Keratinocyte (primary cell): ENCODE results near the gene TTC4. TPM values are rescaled to one million over a fixed set of nuclear protein-coding genes. Genes with fewer than 3 reads are reported as not detected.

ENCODE experiments used
- DNase-seq: peaks from one replicate; pipeline ENCODE4 v3.0.0-alpha.2; 2011; ENCODE audit warnings: low read depth, missing footprints, low spot score
- FAIRE-seq: peaks from 2 replicates; lab custom pipeline; 2011; peaks lifted over from hg19 to GRCh38; lab: Jason Lieb, UNC
- H2AFZ ChIP-seq: 2 replicates; pipeline ENCODE4 v1.6.0; 2012; ENCODE audit warnings: low read length, control low read depth, inconsistent platforms; ENCODE audit not compliant: control insufficient read depth
- H3K27ac ChIP-seq: 2 replicates; pipeline ENCODE4 v1.5.1; 2011; ENCODE audit warnings: low read length; ENCODE audit not compliant: control insufficient read depth, insufficient read depth
- H3K27me3 ChIP-seq: 3 replicates; pipeline ENCODE4 v1.6.0; 2011; ENCODE audit warnings: low read length; ENCODE audit not compliant: control insufficient read depth, insufficient read depth; ENCODE audit errors: extremely low read depth
- H3K36me3 ChIP-seq, 2 experiments: 2 replicates in 1 of 2; 3 replicates in 1 of 2; pipeline ENCODE4 v1.5.1; 2011; ENCODE audit warnings: low read length in 2 of 2, mild to moderate bottlenecking in 1 of 2; ENCODE audit not compliant: control insufficient read depth in 2 of 2, insufficient read depth in 2 of 2; ENCODE audit errors: extremely low read depth in 1 of 2
- H3K4me1 ChIP-seq: 3 replicates; pipeline ENCODE4 v1.5.1; 2011; ENCODE audit warnings: low read length; ENCODE audit not compliant: control insufficient read depth, insufficient read depth; ENCODE audit errors: extremely low read depth
- H3K4me2 ChIP-seq: 3 replicates; pipeline ENCODE4 v1.6.0; 2011; ENCODE audit warnings: low read depth, low read length; ENCODE audit not compliant: control insufficient read depth, insufficient read depth; ENCODE audit errors: extremely low read depth
- H3K4me3 ChIP-seq, 3 experiments: fragments of 200-600 bp in 1 of 3; sonication (generic) in 1 of 3; 2 replicates in 2 of 3; 3 replicates in 1 of 3; pipeline ENCODE4 v1.5.1; 2011 to 2016; ENCODE audit warnings: low read length in 3 of 3, mild to moderate bottlenecking in 3 of 3, control low read depth in 2 of 3, inconsistent platforms in 1 of 3, low read depth in 1 of 3, mixed read lengths in 1 of 3, mixed run types in 1 of 3, moderate library complexity in 1 of 3; ENCODE audit not compliant: control insufficient read depth in 2 of 3, insufficient read depth in 2 of 3; ENCODE audit errors: extremely low read depth in 1 of 3
- H3K79me2 ChIP-seq: 2 replicates; pipeline ENCODE4 v1.6.0; 2012; ENCODE audit warnings: low read length; ENCODE audit not compliant: control insufficient read depth, insufficient read depth
- H3K9ac ChIP-seq: 3 replicates; pipeline ENCODE4 v1.6.0; 2011; ENCODE audit warnings: low read length; ENCODE audit not compliant: control insufficient read depth, insufficient read depth; ENCODE audit errors: extremely low read depth
- H3K9me1 ChIP-seq: 3 replicates; pipeline ENCODE4 v1.6.0; 2011; ENCODE audit warnings: low read length; ENCODE audit not compliant: control insufficient read depth, insufficient read depth; ENCODE audit errors: extremely low read depth
- H3K9me3 ChIP-seq: 2 replicates; pipeline ENCODE4 v1.5.1; 2012; ENCODE audit warnings: low read depth, low read length; ENCODE audit not compliant: control insufficient read depth
- H4K20me1 ChIP-seq: 3 replicates; pipeline ENCODE4 v1.6.0; 2011; ENCODE audit warnings: low read length; ENCODE audit not compliant: control insufficient read depth, insufficient read depth; ENCODE audit errors: extremely low read depth
- EZH2 ChIP-seq: IDR thresholded peaks from one replicate; pipeline ENCODE4 v1.6.1; 2012; ENCODE audit warnings: inconsistent platforms, mild to moderate bottlenecking, low read length, moderate library complexity
- dilution Hi-C: fragments of 300-500 bp; cut with MboI; formaldehyde crosslinking; loops from one replicate; pipeline ENCODE4 v1.7.0; 2020; ENCODE audit warnings: low sequenced_read_pairs; ENCODE audit not compliant: extremely low pct_ligation_motif_present
- polyA plus RNA-seq, 5 experiments: library from polyadenylated mRNA; depleted of rRNA in 3 of 5; stranded (reverse) in 3 of 5; stranded (forward) in 1 of 5; unstranded in 1 of 5; fragments of >200 nt; gene quantifications; 1 replicate in 1 of 5; 2 replicates in 3 of 5; 3 replicates in 1 of 5; pipeline versions ENCODE4 v1.2.1 to v1.2.3, GENCODE V29; 2011 to 2012; ENCODE audit warnings: missing spikeins in 2 of 5, low read depth in 1 of 5, low replicate concordance in 1 of 5
- TF ChIP-seq, protein P1 (sequence below), 3 experiments: IDR thresholded peaks in 1 of 3; conservative IDR thresholded peaks in 1 of 3; optimal IDR thresholded peaks in 1 of 3; 2 replicates in 2 of 3; 3 replicates in 1 of 3; pipeline versions ENCODE3 to v1.5.1; 2011; ENCODE audit warnings: low read length in 3 of 3, mild to moderate bottlenecking in 3 of 3, moderate library complexity in 2 of 3, control low read depth in 1 of 3, inconsistent platforms in 1 of 3; ENCODE audit not compliant: insufficient read depth in 2 of 3; ENCODE audit errors: extremely low read depth in 1 of 3

Gene TTC4
- polyA plus RNA-seq, 1 donor (not counting 4 experiments of a cell fraction or from before 2014, with no cell fraction given): 40.3 TPM

DNA sequence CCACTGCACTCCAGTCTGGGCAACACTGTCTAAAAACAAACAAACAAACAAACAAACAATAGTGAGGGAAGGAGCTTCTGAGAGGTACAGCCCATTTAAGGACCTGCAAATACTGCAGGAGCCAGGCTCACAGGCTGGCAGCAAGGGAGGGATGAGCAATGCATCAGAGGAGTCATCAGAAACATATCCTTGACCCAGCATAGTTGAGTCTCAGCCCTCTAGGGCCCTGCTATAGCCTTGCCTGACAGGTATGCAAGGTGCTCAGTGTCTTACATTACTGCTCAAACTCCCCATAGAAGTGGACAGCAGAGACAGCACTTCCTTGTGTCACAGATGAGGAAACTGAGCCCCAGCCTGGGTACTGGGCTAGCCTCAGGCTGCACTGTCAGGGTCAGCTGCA, 7.3 kb upstream of the TTC4 start:
- dilution Hi-C loops: no loop called here
- H3K9ac ChIP-seq: no peak overlapping the region
- H3K4me1 ChIP-seq: no peaks in the 10 kb centered on the region
- no peaks in the 10 kb centered on the region for H3K9me3 ChIP-seq
- no peak overlapping the region for H3K27ac ChIP-seq
- H4K20me1 ChIP-seq: no peaks in the 10 kb centered on the region
- no peaks in the 10 kb centered on the region for H3K36me3 ChIP-seq
- H3K27me3 ChIP-seq: no peaks in the 10 kb centered on the region
- no peak overlapping the region for H3K4me3 ChIP-seq
- no peak for TF ChIP-seq EZH2
- TF ChIP-seq, protein P1, sequence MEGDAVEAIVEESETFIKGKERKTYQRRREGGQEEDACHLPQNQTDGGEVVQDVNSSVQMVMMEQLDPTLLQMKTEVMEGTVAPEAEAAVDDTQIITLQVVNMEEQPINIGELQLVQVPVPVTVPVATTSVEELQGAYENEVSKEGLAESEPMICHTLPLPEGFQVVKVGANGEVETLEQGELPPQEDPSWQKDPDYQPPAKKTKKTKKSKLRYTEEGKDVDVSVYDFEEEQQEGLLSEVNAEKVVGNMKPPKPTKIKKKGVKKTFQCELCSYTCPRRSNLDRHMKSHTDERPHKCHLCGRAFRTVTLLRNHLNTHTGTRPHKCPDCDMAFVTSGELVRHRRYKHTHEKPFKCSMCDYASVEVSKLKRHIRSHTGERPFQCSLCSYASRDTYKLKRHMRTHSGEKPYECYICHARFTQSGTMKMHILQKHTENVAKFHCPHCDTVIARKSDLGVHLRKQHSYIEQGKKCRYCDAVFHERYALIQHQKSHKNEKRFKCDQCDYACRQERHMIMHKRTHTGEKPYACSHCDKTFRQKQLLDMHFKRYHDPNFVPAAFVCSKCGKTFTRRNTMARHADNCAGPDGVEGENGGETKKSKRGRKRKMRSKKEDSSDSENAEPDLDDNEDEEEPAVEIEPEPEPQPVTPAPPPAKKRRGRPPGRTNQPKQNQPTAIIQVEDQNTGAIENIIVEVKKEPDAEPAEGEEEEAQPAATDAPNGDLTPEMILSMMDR (optimal IDR thresholded peaks at IDR 0.05 in 1 of 3, IDR thresholded peaks at IDR 0.05 in 1 of 3, conservative IDR thresholded peaks at IDR 0.05 in 1 of 3; ENCODE audit: extremely low read depth in 1 of 3, insufficient read depth in 2 of 3, low read length in 3 of 3): no peak
- FAIRE-seq: no peak
- no peak overlapping the region for H3K4me2 ChIP-seq
- H3K79me2 ChIP-seq: no peaks in the 10 kb centered on the region
- no peak for DNase-seq
- H2AFZ ChIP-seq: no peak overlapping the region
- H3K9me1 ChIP-seq: no peaks in the 10 kb centered on the region

DNA sequence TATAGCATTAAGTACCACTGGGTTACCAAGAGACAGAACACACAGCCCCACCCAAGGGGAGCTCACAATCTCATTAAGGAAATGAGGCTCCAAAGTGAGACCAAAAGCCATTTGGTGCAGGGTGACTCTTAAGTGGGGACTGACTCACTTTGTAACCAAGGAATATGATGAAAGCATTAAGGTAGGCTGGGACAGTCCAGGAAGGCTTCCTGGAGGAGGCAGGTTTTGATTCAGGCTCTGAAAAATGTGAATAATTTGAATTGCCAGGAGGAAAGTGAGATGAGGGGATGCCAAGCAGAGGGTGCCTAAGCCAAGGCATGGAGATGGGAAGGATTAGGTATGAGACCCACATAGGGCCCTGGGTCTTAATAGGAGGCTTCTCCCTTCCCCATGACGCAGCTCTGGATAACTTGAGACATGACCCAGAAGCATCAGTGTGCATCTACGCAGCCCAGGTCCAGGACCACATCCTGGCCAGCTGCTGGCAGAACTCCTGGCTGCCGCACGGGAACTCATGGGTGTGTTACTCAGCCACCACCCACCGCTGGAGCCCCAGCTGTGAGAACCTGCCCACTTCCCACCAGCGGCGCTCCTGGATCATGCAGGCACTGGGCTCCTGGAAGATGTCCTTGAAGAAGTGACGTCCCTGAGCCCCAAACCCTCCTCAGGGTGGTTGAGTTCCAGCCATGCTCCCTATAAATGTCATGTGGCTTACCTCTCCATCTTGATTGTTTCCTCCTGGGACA, 5.9 kb upstream of the TTC4 start:
- Histone ChIP-seq H3K4me3 (no peak overlapping the region), H3K9me3 (no peaks in the 10 kb centered on the region), H3K27ac (no peak overlapping the region), H4K20me1 (no peaks in the 10 kb centered on the region), H3K79me2 (no peaks in the 10 kb centered on the region), H3K36me3 (no peaks in the 10 kb centered on the region), H3K9me1 (no peaks in the 10 kb centered on the region), H3K9ac (no peak overlapping the region), H3K4me1 (no peaks in the 10 kb centered on the region), H2AFZ (no peak overlapping the region), H3K27me3 (no peaks in the 10 kb centered on the region), H3K4me2 (no peak overlapping the region)
- no peak for FAIRE-seq
- dilution Hi-C loops: no loop called here
- TF ChIP-seq, protein P1 (optimal IDR thresholded peaks at IDR 0.05 in 1 of 3, IDR thresholded peaks at IDR 0.05 in 1 of 3, conservative IDR thresholded peaks at IDR 0.05 in 1 of 3; ENCODE audit: extremely low read depth in 1 of 3, insufficient read depth in 2 of 3, low read length in 3 of 3): no peak
- no peak for TF ChIP-seq EZH2
- DNase-seq: no peak
